BE2C (cell line): ENCODE data around the gene ADAMTS12.

Source experiments
- DNase-seq: peaks from one replicate; pipeline ENCODE4 v3.0.0-alpha.2; 2020
- H3K27me3 ChIP-seq: fragments of 250-450 bp; sonication (Bioruptor Pico); 2 replicates; pipeline ENCODE4 v1.5.1; 2020; ENCODE audit warnings: mild to moderate bottlenecking
- H3K36me3 ChIP-seq: fragments of 250-450 bp; sonication (Bioruptor Pico); 2 replicates; pipeline ENCODE4 v1.5.1; 2020; ENCODE audit warnings: mild to moderate bottlenecking
- H3K4me1 ChIP-seq: fragments of 250-450 bp; sonication (Bioruptor Pico); 2 replicates; pipeline ENCODE4 v1.5.1; 2020
- H3K4me3 ChIP-seq: 2 replicates; pipeline ENCODE4 v1.5.1; 2011; ENCODE audit warnings: low read depth, low read length
- H3K9me3 ChIP-seq: fragments of 250-450 bp; sonication (Bioruptor Pico); 2 replicates; pipeline ENCODE4 v1.5.1; 2020
- CTCF ChIP-seq: IDR thresholded peaks from 2 replicates; pipeline ENCODE4 v1.5.1; 2012; ENCODE audit warnings: mild to moderate bottlenecking, low read depth, low read length

The ADAMTS12 gene

DNA sequence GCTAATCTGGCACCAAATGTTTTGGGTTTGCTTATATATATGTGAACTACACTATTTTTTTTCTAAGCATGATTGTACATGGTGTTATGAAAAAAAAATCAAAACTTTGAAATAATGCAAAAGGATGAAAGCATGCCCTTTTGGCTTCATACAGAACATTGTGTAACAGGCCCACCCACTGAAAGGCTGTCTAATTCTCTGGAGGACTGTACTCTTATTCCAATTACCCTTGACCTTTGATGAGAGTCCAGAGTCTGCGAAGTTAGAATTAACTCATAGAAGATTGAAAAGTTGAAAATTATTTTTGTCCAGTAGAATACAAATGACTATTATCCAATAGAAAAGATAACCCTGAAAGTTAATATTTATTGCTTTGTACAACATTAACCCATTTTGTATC lies 117.4 kb downstream of the ADAMTS12 start:
- no peaks in the 10 kb centered on the region for H3K27me3 ChIP-seq
- DNase-seq: no peak
- no peaks in the 10 kb centered on the region for H3K36me3 ChIP-seq
- no peaks in the 10 kb centered on the region for H3K4me1 ChIP-seq
- no peaks in the 10 kb centered on the region for H3K9me3 ChIP-seq
- no peak for TF ChIP-seq CTCF
- H3K4me3 ChIP-seq: no peak overlapping the region

GRCh38 chr5:33772380-33772897 lies 119.4 kb downstream of the ADAMTS12 start:
- Histone ChIP-seq H3K27me3 (no peaks in the 10 kb centered on the region), H3K4me1 (no peaks in the 10 kb centered on the region), H3K9me3 (no peaks in the 10 kb centered on the region), H3K4me3 (no peak overlapping the region), H3K36me3 (no peaks in the 10 kb centered on the region)
- no peak for DNase-seq
- no peak for TF ChIP-seq CTCF

DNA sequence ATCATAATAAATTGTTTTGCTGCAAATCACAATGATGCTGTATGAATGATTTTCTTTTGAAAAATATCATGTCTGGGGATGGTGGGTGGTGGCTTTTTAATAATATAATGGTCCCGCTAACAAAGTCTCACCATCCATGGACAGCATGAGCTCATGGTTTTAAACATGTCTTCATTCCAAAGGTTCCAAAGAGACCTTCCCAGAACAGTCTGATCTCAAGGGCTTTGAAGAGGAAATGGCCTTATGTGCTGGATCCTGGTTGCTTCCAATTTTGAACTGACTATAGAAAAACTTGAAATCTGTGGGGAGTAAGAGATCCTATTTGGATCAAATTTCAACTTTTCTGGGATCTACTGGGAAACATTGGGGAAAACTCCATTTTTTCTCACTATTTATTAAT lies 121.8 kb downstream of the ADAMTS12 start:
- TF ChIP-seq CTCF: no peak
- DNase-seq: no peak
- H3K27me3 ChIP-seq: no peaks in the 10 kb centered on the region
- no peaks in the 10 kb centered on the region for H3K36me3 ChIP-seq
- H3K4me1 ChIP-seq: no peaks in the 10 kb centered on the region
- no peak overlapping the region for H3K4me3 ChIP-seq
- no peaks in the 10 kb centered on the region for H3K9me3 ChIP-seq

- no peaks in the 10 kb centered on the region for H3K36me3 ChIP-seq
- no peak for TF ChIP-seq CTCF
- DNase-seq: no peak
- H3K27me3 ChIP-seq: no peaks in the 10 kb centered on the region
- H3K4me1 ChIP-seq: no peaks in the 10 kb centered on the region
- H3K9me3 ChIP-seq: no peaks in the 10 kb centered on the region
- no peak overlapping the region for H3K4me3 ChIP-seq
Measured at GRCh38 chr5:33769196-33769595, 122.6 kb downstream of the ADAMTS12 start.

GRCh38 chr5:33766023-33766422 lies 125.8 kb downstream of the ADAMTS12 start:
- Histone ChIP-seq H3K9me3 (no peaks in the 10 kb centered on the region), H3K4me1 (no peaks in the 10 kb centered on the region), H3K27me3 (no peaks in the 10 kb centered on the region), H3K4me3 (no peak overlapping the region), H3K36me3 (no peaks in the 10 kb centered on the region)
- TF ChIP-seq CTCF: no peak
- no peak for DNase-seq

- no peak for TF ChIP-seq CTCF
- no peak for DNase-seq
- H3K4me1 ChIP-seq: no peaks in the 10 kb centered on the region
- no peak overlapping the region for H3K4me3 ChIP-seq
- no peaks in the 10 kb centered on the region for H3K9me3 ChIP-seq
- no peaks in the 10 kb centered on the region for H3K36me3 ChIP-seq
- no peaks in the 10 kb centered on the region for H3K27me3 ChIP-seq
Measured at GRCh38 chr5:33764786-33765185, 127.0 kb downstream of the ADAMTS12 start.
